Vagina (tissue), 2 donors: Measurements from ENCODE around the gene LTV1. TPM values are rescaled to one million over a fixed set of nuclear protein-coding genes. Genes with fewer than 3 reads are reported as not detected.

Source experiments
- DNase-seq, 2 donors: peaks; one replicate each; pipeline ENCODE4 v3.0.0-alpha.2; 2017; ENCODE audit errors: extremely low spot score in 2 of 2
- H3K27ac ChIP-seq: fragments of 200-600 bp; sonication (generic); one replicate; pipeline ENCODE4 v1.5.1; 2019
- H3K27me3 ChIP-seq: fragments of 200-600 bp; sonication (generic); one replicate; pipeline ENCODE4 v1.5.1; 2019
- H3K36me3 ChIP-seq, 2 donors: fragments of 200-600 bp; sonication (generic); one replicate each; pipeline ENCODE4 v1.5.1; 2017 to 2019
- H3K4me1 ChIP-seq: fragments of 200-600 bp; sonication (generic); one replicate; pipeline ENCODE4 v1.5.1; 2019
- H3K4me3 ChIP-seq, 2 donors: fragments of 200-600 bp; sonication (generic); 1 replicate in 1 of 2; 2 replicates in 1 of 2; pipeline ENCODE4 v1.5.1; 2016 to 2019
- H3K9me3 ChIP-seq: fragments of 200-600 bp; sonication (generic); one replicate; pipeline ENCODE4 v1.5.1; 2019
- CTCF ChIP-seq, 3 experiments: fragments of 450-650 bp in 2 of 3; fragments of 200-600 bp in 1 of 3; sonication (generic) in 1 of 3; IDR thresholded peaks; one replicate each; pipeline ENCODE4 v1.5.1; 2017 to 2019; ENCODE audit warnings: antibody characterized with exemption in 3 of 3, mild to moderate bottlenecking in 2 of 3, moderate library complexity in 2 of 3
- POLR2A ChIP-seq, 2 donors: fragments of 450-650 bp; IDR thresholded peaks; one replicate each; pipeline ENCODE4 v1.6.1; 2017; ENCODE audit warnings: antibody characterized with exemption in 2 of 2, mild to moderate bottlenecking in 2 of 2, moderate library complexity in 2 of 2
- POLR2AphosphoS5 ChIP-seq, 2 donors: sonication (generic); formaldehyde crosslinking; IDR thresholded peaks; one replicate each; pipeline ENCODE4 v1.9.0; 2017; ENCODE audit warnings: antibody characterized with exemption in 2 of 2, mild to moderate bottlenecking in 2 of 2, low read depth in 1 of 2; ENCODE audit not compliant: insufficient read depth in 1 of 2
- intact Hi-C: fragments of 100-400 bp; cut with DNase I; formaldehyde crosslinking; loops from one replicate; pipeline ENCODE4 v1.15.1; 2023
- total RNA-seq: library from RNA; depleted of rRNA; stranded (reverse); fragments of >200 nt; gene quantifications from one replicate; pipeline ENCODE4 v1.2.3, GENCODE V29; 2016

The LTV1 gene
- total RNA-seq, 1 donor from 2014 or later: 23.3 TPM

GRCh38 chr6:143804835-143805239, 38.3 kb upstream of the LTV1 start:
- no peak for TF ChIP-seq POLR2A (IDR thresholded peaks at IDR 0.05)
- no peak for TF ChIP-seq CTCF (IDR thresholded peaks at IDR 0.05)
- TF ChIP-seq POLR2AphosphoS5 (IDR thresholded peaks at IDR 0.05; ENCODE audit: insufficient read depth in 1 of 2, low read depth in 1 of 2): no peak
- H3K9me3 ChIP-seq: no peaks in the 10 kb centered on the region
- intact Hi-C loops: no loop called here
- DNase-seq: no peak
- H3K36me3 ChIP-seq: peaks cover 0 to 5% of the 10 kb centered on the region in 2 donors
- no peaks in the 10 kb centered on the region for H3K27me3 ChIP-seq
- no peak overlapping the region for H3K4me3 ChIP-seq
- H3K27ac ChIP-seq: no peak overlapping the region
- H3K4me1 ChIP-seq: no peaks in the 10 kb centered on the region

DNA sequence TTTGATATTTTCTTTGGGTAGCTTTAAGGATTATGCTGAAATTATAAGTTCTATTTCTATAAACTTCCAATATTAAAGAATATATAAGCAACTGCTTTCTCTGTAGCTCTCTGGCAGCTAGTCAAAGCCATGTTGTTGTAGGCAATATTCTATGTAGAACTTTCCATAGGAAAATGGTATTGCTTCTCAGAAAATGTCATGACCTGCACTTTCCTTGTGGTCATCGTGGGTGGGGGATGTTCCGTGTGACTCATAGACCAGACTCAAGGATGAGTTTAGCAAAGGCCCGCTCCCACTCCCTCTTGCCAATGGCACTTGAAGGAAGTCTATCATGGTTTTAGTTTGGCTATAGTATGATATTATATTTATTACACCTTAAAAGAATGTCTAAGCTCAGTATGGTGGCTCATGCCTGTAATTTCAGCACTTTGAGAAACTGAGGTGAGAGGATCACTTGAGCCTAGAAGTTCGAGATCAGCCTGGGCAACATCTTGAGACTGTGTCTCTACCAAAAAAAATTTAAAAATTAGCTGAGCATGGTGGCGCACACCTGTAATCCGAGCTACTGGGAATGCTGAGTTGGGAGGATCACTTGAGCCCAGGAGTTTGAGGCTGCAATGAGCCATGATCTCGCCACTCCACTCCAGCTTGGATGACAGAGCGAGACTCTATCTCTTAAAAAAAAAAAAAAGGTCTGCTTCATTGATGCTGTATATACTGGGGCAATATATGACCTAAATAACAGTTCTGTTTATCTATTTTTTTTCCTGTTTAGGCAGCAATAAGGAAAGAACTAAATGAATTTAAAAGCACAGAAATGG, 36.6 kb upstream of the LTV1 start:
- H3K27ac ChIP-seq: no peak overlapping the region
- H3K36me3 ChIP-seq: peaks cover 0 to 5% of the 10 kb centered on the region in 2 donors
- no peak for DNase-seq
- H3K27me3 ChIP-seq: no peaks in the 10 kb centered on the region
- H3K4me1 ChIP-seq: no peaks in the 10 kb centered on the region
- TF ChIP-seq CTCF (IDR thresholded peaks at IDR 0.05) (no peak), POLR2A (IDR thresholded peaks at IDR 0.05) (no peak), POLR2AphosphoS5 (IDR thresholded peaks at IDR 0.05; ENCODE audit: insufficient read depth in 1 of 2, low read depth in 1 of 2) (no peak)
- intact Hi-C loops: no loop called here
- H3K4me3 ChIP-seq: no peak overlapping the region
- no peaks in the 10 kb centered on the region for H3K9me3 ChIP-seq

DNA sequence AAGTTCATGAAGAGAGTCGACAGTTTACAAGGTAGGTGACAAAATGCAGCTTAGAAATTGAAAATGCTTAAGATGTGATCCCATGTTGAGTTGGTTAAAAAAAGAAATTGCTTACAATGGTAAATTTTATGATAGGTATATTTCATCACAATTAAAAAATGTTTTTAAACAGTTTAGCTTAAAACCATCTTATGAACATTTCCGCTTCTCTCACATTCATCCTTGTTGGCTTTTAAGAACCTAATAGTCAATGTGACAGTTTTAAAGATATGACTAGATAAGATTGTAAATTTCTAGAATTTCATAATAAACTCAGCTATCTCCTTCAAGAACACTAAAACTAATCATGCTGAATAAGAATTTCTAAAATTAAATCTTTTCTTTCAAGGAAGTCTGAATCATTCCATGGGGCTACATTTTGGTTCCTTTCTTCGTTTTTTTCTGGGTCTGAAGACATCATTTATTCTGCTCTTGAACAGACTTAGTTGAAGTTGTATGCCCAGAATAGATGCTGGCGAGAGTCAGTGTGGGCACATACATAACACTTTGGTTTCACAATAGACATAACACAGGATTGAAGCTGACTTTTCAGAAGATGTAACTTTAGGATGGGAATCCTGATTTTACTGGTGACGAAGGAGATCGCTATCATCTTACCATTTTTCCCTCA, 35.9 kb upstream of the LTV1 start:
- intact Hi-C loops: no loop called here
- DNase-seq: no peak
- H3K9me3 ChIP-seq: no peaks in the 10 kb centered on the region
- H3K36me3 ChIP-seq: peaks cover 0 to 5% of the 10 kb centered on the region in 2 donors
- no peak overlapping the region for H3K27ac ChIP-seq
- H3K4me1 ChIP-seq: no peaks in the 10 kb centered on the region
- no peaks in the 10 kb centered on the region for H3K27me3 ChIP-seq
- H3K4me3 ChIP-seq: no peak overlapping the region
- TF ChIP-seq POLR2AphosphoS5 (IDR thresholded peaks at IDR 0.05; ENCODE audit: insufficient read depth in 1 of 2, low read depth in 1 of 2) (no peak), CTCF (IDR thresholded peaks at IDR 0.05) (no peak), POLR2A (IDR thresholded peaks at IDR 0.05) (no peak)

DNA sequence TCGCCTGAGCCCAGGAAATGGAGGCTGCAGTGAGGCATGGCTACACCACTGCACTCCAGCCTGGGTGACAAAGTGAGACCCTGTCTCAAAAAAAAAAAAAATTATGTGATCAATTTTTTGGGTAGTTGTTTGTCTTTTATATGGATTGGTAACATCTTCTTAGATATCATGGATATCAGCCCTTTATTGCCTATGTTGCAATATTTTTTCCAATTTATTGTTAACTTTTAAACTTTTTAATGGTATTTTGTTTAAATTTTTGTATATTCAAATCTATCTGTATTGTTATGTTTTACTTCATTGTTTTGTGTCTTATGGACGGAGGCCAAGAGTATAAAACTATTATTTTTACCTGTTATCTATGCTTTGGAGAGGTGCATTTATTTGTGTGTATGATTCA, 32.4 kb upstream of the LTV1 start:
- Histone ChIP-seq H3K9me3 (no peaks in the 10 kb centered on the region), H3K27me3 (no peaks in the 10 kb centered on the region), H3K36me3 (peaks cover 0 to 5% of the 10 kb centered on the region in 2 donors), H3K4me1 (no peaks in the 10 kb centered on the region), H3K4me3 (no peak overlapping the region), H3K27ac (no peak overlapping the region)
- no peak for TF ChIP-seq POLR2A (IDR thresholded peaks at IDR 0.05)
- TF ChIP-seq CTCF (IDR thresholded peaks at IDR 0.05): no peak
- no peak for TF ChIP-seq POLR2AphosphoS5 (IDR thresholded peaks at IDR 0.05; ENCODE audit: insufficient read depth in 1 of 2, low read depth in 1 of 2)
- intact Hi-C loops: no loop called here
- DNase-seq: no peak
